Adrenal gland (tissue), 5 donors: Measurements from ENCODE around the gene DCAF6.

ENCODE experiments used
- POLR2A ChIP-seq, 2 donors: fragments of 450-650 bp; IDR thresholded peaks; one replicate each; pipeline ENCODE4 v1.6.1; 2017; ENCODE audit warnings: antibody characterized with exemption in 2 of 2, mild to moderate bottlenecking in 2 of 2, moderate library complexity in 1 of 2
- TF ChIP-seq, protein P1 (sequence below), 6 experiments: fragments of 450-650 bp in 4 of 6; fragments of 200-600 bp in 2 of 6; sonication (generic) in 1 of 6; IDR thresholded peaks; 1 replicate in 5 of 6; 2 replicates in 1 of 6; pipeline versions ENCODE4 v1.5.1 to v1.8.0; 2016 to 2021; ENCODE audit warnings: antibody characterized with exemption in 6 of 6, mild to moderate bottlenecking in 2 of 6, moderate library complexity in 1 of 6
- donor health status: DM: no; HTN: no; CAD: no.

DNA sequence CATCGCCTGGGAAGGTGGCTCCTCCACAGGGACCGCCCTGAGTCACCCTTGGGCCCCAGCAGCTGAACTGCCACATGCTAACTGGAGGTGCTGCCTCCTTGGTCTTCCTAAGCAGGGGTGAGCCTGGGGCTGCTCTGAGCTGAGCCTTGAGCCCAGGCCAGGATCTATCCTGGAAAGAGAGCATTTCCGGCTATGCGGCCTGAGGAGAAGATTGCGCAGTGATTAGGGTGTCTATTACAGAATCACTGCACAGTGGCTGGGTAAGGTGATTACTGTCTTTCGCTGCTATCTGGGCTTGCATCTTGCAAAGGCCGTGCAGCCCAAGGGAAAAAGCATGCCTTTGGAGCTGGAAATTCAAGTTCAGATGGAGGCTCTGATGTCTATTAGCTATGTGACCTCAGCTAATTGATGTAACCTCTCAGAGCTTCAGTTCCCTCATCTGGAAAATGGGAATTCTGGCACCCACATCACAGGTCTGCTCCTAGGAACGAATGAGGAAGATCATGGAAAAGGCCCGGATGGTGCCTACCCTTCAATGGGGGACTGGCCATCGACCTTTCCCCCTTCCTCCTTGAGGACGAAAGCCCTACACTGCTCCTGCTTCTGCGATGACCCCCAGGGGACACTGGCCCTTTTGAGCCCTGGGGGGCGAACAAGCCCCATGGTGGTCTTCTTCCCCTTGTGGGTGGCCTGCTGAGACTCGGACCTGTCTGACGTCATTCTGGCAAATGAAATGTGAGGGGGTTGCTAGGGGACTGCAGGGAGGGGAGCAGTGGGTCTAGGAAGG lies 162.2 kb downstream of the DCAF6 start:
- no peak for TF ChIP-seq POLR2A (IDR thresholded peaks at IDR 0.05)
- TF ChIP-seq, protein P1, sequence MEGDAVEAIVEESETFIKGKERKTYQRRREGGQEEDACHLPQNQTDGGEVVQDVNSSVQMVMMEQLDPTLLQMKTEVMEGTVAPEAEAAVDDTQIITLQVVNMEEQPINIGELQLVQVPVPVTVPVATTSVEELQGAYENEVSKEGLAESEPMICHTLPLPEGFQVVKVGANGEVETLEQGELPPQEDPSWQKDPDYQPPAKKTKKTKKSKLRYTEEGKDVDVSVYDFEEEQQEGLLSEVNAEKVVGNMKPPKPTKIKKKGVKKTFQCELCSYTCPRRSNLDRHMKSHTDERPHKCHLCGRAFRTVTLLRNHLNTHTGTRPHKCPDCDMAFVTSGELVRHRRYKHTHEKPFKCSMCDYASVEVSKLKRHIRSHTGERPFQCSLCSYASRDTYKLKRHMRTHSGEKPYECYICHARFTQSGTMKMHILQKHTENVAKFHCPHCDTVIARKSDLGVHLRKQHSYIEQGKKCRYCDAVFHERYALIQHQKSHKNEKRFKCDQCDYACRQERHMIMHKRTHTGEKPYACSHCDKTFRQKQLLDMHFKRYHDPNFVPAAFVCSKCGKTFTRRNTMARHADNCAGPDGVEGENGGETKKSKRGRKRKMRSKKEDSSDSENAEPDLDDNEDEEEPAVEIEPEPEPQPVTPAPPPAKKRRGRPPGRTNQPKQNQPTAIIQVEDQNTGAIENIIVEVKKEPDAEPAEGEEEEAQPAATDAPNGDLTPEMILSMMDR (IDR thresholded peaks at IDR 0.05), result no peak
